Measurements from ENCODE around the gene APBA2.

GRCh38 chr15:28943146-28943545 lies 57.4 kb downstream of the APBA2 start:
- TF ChIP-seq POLR2A (IDR thresholded peaks at IDR 0.05; ENCODE audit: insufficient read depth in 1 of 2, low read depth in 2 of 2, low read length in 2 of 2) (no peak), CTCF (CRISPR knock-in tag; IDR thresholded peaks at IDR 0.05) (no peak), MAX (IDR thresholded peaks at IDR 0.05) (no peak), POLR2AphosphoS5 (IDR thresholded peaks at IDR 0.05; ENCODE audit: low read depth, low read length) (no peak)

Data from HepG2 (cell line).